GM19025 (cell line): ENCODE measurements around the gene GJB1.
"Not testable (repeated sequence)": the region's sequence is repeated elsewhere in the genome, so short reads cannot be mapped to it uniquely, and the experiment has no call there.

Experiments
- ATAC-seq: cut with Tn5 transposase; IDR thresholded peaks from one replicate; pipeline ENCODE4 v1.9.1; 2021; ENCODE audit warnings: mild to moderate bottlenecking, low read depth, moderate library complexity; ENCODE audit not compliant: unreplicated experiment

The GJB1 gene

GRCh38 chrX:71253253-71254091 lies 30.4 kb downstream of the GJB1 start:
- ATAC-seq, result no peak

- peak; percentile 84 for ATAC-seq
These were observed 31.3 kb downstream of the GJB1 start, which contains the start of gene ZMYM3 for GRCh38 chrX:71254092-71254963. ZMYM3 (minus strand) TSS chrX:71254140; CDS start chrX:71253255, 885 bp downstream.

- no peak for ATAC-seq
These were observed 33.0 kb downstream of the GJB1 start for GRCh38 chrX:71256051-71256450.

- no peak for ATAC-seq
These were observed 33.8 kb downstream of the GJB1 start for GRCh38 chrX:71256856-71257255.

- ATAC-seq, result not testable (repeated sequence)
These were observed 45.6 kb downstream of the GJB1 start for GRCh38 chrX:71268624-71269023.

GRCh38 chrX:71269801-71270395 lies 46.9 kb downstream of the GJB1 start:
- ATAC-seq, result no peak

- not testable (repeated sequence) for ATAC-seq
These were observed 49.3 kb downstream of the GJB1 start for GRCh38 chrX:71272313-71272712.
